ENCODE results near the gene TRAPPC10. TPM values are rescaled to one million over a fixed set of nuclear protein-coding genes. Genes with fewer than 3 reads are reported as not detected.

The TRAPPC10 gene
- total RNA-seq, 4 donors from 2014 or later = 20.9 to 31.9 (median 31.2) TPM

- intact Hi-C loops (cut with DNase I; ENCODE audit: low total_unique reads) = no loop called here
- 68 to 76% methylated on average over 16 of the region's 16 CpGs for WGBS, 2 donors
- no peak overlapping the region for H3K4me3 ChIP-seq (ENCODE audit: low read depth, poor library complexity, severe bottlenecking)
Measured at GRCh38 chr21:43974791-43975468, 37.2 kb upstream of the TRAPPC10 start.

GRCh38 chr21:43975469-43976098, 36.5 kb upstream of the TRAPPC10 start:
- intact Hi-C loops (cut with DNase I; ENCODE audit: low total_unique reads) = no loop called here
- peak; percentile 66 to 94 for DNase-seq (ENCODE audit: low spot score in 2 of 2)
- no peak overlapping the region for H3K4me3 ChIP-seq (ENCODE audit: low read depth, poor library complexity, severe bottlenecking)
- WGBS, 2 donors = 27 to 29% methylated on average over 24 of the region's 24 CpGs
- TF ChIP-seq CTCF (IDR thresholded peaks at IDR 0.05) (peak in 1 of 3 donors; percentile 76), POLR2A (IDR thresholded peaks at IDR 0.05) (no peak)

More at GRCh38 chr21:43974791-43975468, 37.2 kb upstream of the TRAPPC10 start:
- no peak for DNase-seq (ENCODE audit: low spot score in 2 of 2)
- TF ChIP-seq CTCF (IDR thresholded peaks at IDR 0.05) (no peak), POLR2A (IDR thresholded peaks at IDR 0.05) (no peak)

GRCh38 chr21:43976661-43977060, 35.4 kb upstream of the TRAPPC10 start:
- WGBS, 2 donors = 81 to 89% methylated on average over 9 of the region's 9 CpGs
- intact Hi-C loops (cut with DNase I; ENCODE audit: low total_unique reads) = no loop called here
- H3K4me3 ChIP-seq (ENCODE audit: low read depth, poor library complexity, severe bottlenecking) = no peak overlapping the region
- DNase-seq (ENCODE audit: low spot score in 2 of 2) = no peak
- no peak for TF ChIP-seq CTCF (IDR thresholded peaks at IDR 0.05)
- no peak for TF ChIP-seq POLR2A (IDR thresholded peaks at IDR 0.05)

GRCh38 chr21:43978060-43978459, 34.0 kb upstream of the TRAPPC10 start:
- WGBS, 2 donors = 96 to 99% methylated on average over 10 of the region's 10 CpGs
- H3K4me3 ChIP-seq (ENCODE audit: low read depth, poor library complexity, severe bottlenecking) = no peak overlapping the region
- intact Hi-C loops (cut with DNase I; ENCODE audit: low total_unique reads) = no loop called here
- TF ChIP-seq CTCF (IDR thresholded peaks at IDR 0.05) = no peak
- no peak for TF ChIP-seq POLR2A (IDR thresholded peaks at IDR 0.05)
- DNase-seq (ENCODE audit: low spot score in 2 of 2) = no peak

- DNase-seq (ENCODE audit: low spot score in 2 of 2) = no peak
- no peak overlapping the region for H3K4me3 ChIP-seq (ENCODE audit: low read depth, poor library complexity, severe bottlenecking)
- WGBS, 2 donors = 82 to 90% methylated on average over 7 of the region's 7 CpGs
- intact Hi-C loops (cut with DNase I; ENCODE audit: low total_unique reads) = no loop called here
- TF ChIP-seq CTCF (IDR thresholded peaks at IDR 0.05) (no peak), POLR2A (IDR thresholded peaks at IDR 0.05) (no peak)
Measured at GRCh38 chr21:43979654-43980053, 32.5 kb upstream of the TRAPPC10 start.

Data from lower leg skin (tissue), 4 donors.